DOHH2 (cell line): Measurements from ENCODE around the gene TMEM38A.

Source experiments
- CTCF ChIP-seq: fragments of 200-600 bp; sonication (generic); IDR thresholded peaks from one replicate; pipeline ENCODE4 v1.5.1; 2014; ENCODE audit warnings: antibody characterized with exemption, mild to moderate bottlenecking, low read depth, low read length; ENCODE audit not compliant: poor library complexity, severe bottlenecking
- EZH2phosphoT487 ChIP-seq: fragments of 200-600 bp; sonication (generic); IDR thresholded peaks from 2 replicates; pipeline ENCODE4 v1.6.1; 2017; ENCODE audit warnings: borderline replicate concordance, mild to moderate bottlenecking, antibody characterized with exemption, low read length, moderate library complexity, mixed read lengths

- TF ChIP-seq CTCF (no peak), EZH2phosphoT487 (no peak)
Observed at GRCh38 chr19:16645140-16645539, 15.8 kb upstream of the TMEM38A start.
